CD4-positive, alpha-beta T cell treated with Interleukin-6 for 4 hours (primary cell): ENCODE results near the gene MAGI2.

Experiments used
- DNase-seq: peaks from one replicate; pipeline ENCODE4 v3.0.0-alpha.2; 2020; ENCODE audit warnings: mixed read lengths

Gene MAGI2

DNA sequence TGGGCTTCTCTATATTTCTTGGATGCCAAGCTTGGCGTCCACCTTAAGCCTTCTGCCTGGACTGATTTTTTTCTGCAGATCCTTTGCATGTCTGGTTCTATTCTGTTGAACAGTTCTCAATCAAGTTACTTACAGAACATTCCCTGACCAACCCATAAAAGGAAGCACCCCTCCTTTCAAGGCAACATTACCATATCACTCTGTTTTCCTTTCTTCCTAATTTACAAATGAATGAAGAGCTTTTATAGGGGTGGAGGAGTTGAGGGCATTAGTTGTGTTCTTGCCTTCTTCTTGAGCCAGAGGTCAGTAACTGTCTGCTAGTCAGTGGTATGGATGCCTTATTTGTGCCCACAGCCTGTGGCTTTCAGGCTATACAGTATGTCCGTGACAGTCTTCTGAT lies 1293.9 kb downstream of the MAGI2 start:
- DNase-seq, result no peak

DNA sequence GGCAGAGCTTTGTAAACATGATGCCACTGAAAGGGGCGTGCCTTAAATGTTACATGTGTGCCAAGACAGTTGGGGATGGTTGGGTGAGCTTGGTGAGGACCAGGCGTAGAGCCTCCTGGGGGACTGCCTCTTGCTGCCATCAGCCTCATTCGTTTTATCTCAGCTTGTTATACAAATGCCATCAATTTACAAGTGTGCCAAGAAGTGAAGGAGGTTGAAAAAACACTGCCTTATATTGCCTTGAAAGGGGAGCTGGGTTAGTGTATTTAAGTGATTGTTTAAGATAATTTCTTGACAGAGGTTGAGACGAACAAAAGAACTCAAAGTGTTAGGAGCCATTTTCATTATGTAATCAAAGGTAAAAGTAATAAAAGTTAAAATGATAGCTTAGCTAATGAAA lies 1300.2 kb downstream of the MAGI2 start:
- no peak for DNase-seq

- DNase-seq, result no peak
Observed at GRCh38 chr7:78151229-78151628, 1302.2 kb downstream of the MAGI2 start.

- no peak for DNase-seq
Observed at GRCh38 chr7:78149787-78150186, 1303.7 kb downstream of the MAGI2 start.

- DNase-seq, result no peak
Observed at GRCh38 chr7:78148166-78148894, 1305.1 kb downstream of the MAGI2 start.

DNA sequence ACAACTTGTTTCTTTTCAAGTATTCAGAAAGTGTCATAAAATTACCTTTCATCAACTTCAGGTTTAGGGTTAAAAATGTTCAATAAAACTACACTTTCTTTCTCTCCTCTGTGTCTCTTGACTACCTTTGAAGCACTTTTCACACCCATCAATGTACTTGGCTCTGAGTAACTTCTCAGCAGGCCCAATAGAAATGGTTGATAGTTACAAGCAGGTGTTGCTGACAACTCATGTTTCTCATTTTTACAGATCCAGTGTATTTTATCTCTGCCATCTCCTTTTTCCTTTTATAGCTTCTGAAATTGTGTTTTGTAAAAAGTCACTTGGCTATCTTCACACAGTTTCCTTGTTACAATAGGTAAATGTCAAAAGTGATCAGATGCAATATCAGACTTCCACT lies 1306.9 kb downstream of the MAGI2 start:
- DNase-seq, result no peak

GRCh38 chr7:78143661-78144060 lies 1309.8 kb downstream of the MAGI2 start:
- no peak for DNase-seq

DNA sequence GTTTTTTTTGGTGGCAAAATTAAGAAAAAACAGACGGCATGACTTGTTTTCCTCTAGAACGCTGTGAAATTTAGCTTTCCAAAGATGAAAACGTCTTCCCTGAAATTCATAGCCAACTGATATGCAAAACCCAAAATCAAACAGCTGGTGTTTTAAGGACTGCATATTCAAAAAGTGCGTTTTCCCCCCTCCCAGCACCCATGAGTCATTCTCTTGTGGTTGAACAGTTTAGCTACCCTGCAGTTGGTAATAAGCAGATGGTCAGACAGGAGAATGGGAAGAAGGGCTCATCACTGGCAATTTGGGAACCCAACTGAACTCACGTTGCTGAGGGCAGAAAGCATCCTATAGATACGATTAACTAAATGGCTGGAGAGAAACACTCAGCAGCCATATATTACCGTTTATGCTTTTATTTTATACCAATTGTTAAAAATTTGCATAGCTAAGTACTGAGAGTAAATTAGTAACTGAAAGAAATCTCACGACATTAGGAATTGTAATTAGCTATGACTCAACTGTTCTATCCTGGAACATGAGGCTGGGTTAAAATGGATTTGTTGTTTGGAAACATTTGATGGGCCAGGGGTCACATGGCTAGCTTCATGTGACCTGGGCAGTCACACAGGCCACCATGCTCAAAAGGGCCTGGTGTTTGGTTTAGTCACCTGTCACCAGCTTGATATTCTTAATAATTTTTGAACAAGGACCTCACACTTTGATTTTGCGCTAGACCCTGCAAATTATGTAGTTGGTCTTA lies 1311.8 kb downstream of the MAGI2 start:
- no peak for DNase-seq

DNA sequence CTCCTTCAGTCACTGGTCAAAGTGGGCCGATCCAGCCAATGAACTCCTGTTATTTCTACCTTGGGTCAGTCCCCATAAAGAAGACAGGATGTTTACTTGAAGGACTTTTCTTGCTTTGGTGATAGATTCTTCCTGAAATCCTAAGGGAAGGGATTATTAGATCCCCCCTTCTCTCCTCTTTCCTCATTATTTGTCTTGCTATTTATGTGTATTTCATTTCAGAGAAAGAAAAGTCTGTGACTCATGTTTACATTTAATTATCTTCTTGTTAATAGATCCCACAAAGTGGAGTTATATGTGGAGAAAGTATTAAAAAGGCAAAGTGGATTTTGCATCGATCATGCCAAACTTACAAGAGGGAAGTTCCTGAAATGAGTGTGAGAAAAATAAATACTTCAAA lies 1313.4 kb downstream of the MAGI2 start:
- no peak for DNase-seq

DNA sequence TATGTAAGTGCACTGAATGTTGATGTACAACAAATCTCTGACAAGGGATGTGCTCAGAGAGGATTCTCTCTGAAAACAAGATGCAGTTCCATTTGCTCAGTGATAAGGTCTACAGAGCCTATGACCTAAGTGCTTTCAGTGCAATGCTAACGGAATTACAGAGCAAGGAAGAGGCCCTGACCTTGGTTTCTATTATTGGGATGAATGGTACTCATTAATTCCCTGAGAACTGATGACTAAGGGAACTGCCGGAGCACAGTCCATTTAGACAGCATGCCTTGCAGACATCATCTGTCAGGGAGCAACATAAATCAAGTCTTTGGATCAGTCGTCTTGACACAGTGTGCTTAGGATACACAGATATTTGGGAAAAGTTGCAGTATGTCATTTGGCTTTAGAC lies 1314.1 kb downstream of the MAGI2 start:
- no peak for DNase-seq

- no peak for DNase-seq
Observed at GRCh38 chr7:78134774-78135173, 1318.7 kb downstream of the MAGI2 start.

DNA sequence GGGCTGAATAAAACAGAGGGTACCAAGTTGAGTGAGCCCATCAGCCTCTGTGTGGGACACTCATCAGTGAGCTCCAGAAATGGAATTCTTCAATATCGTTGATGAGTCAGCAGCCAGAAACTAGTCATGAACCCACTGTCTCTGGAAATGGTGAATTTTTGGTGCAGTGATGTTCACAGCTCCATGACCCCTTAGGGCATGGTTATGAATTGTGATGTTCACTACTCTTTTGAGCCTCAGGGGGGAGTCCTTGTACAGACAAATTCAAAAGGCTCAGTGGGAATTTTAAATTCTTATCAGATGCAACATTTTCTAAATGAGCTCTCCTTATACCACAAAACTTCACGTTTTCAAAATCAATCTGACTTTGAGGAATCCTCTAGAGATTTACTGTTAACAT lies 1319.2 kb downstream of the MAGI2 start:
- no peak for DNase-seq

GRCh38 chr7:78130446-78131215 lies 1322.8 kb downstream of the MAGI2 start:
- no peak for DNase-seq

DNA sequence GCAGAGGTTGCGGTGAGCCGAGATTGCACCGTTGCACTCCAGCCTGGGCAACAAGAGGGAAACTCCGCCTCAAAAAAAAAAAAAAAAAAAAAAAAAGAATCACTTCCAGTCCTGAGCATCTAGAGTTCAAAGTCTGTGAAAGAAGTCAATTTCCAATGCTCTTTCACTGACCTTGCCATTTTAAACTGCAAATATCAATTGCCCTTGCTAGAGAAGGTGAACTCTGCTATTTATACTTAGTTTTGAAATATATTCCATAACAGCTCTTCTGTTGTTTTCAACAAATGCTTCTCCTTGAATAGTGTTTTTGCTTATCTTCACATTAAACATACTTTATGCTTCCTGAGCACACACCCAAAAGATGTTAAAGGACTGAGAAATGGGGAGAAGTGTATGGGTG lies 1323.6 kb downstream of the MAGI2 start:
- DNase-seq, result no peak

GRCh38 chr7:78127009-78127408 lies 1326.5 kb downstream of the MAGI2 start:
- DNase-seq, result no peak

GRCh38 chr7:78125884-78126283 lies 1327.6 kb downstream of the MAGI2 start:
- no peak for DNase-seq

DNA sequence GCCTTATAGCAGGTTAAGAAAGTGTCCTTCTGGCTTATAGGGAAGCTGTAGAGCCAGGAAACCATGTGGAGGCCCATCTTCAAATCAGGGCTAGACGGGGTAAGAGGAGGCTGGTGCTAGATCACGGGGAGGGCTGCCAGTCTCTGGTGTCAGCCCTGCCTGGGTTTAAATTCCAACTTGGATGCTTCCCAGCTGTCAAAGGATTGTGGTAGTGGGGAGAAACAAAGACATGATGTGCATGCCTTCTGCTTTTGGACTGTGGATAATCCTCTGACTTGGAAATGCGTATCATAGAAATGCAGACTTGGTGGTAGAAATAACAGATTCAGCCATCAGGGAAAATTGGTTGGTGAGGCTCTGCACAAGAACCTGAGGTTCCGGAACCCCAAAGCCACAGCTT lies 1329.3 kb downstream of the MAGI2 start:
- no peak for DNase-seq

- DNase-seq, result no peak
Observed at GRCh38 chr7:78121888-78122287, 1331.6 kb downstream of the MAGI2 start.

GRCh38 chr7:78118470-78118869 lies 1335.0 kb downstream of the MAGI2 start:
- DNase-seq, result no peak

- DNase-seq, result no peak
Observed at GRCh38 chr7:78115876-78116275, 1337.6 kb downstream of the MAGI2 start.

DNA sequence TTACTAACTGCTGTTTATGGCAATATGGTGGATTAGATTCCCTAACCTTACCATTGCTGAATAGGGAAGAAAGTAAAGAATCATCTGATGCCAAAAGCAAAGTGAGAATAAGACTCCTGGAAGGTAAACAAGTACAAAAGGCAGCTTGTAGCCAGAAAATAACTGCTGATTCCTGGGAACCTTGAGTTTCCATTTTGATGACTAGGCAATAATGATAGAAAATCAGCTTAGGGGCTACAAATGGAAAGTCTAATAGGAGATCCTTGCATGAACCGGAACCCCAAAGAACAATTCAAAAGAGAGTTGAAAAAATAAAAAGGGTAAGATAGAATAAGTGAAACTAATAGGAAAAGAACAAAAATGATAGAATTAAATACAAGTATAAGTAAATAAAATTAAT lies 1338.5 kb downstream of the MAGI2 start:
- DNase-seq, result no peak

- DNase-seq, result no peak
Observed at GRCh38 chr7:78112488-78112887, 1341.0 kb downstream of the MAGI2 start.

- DNase-seq, result no peak
Observed at GRCh38 chr7:78111386-78111785, 1342.1 kb downstream of the MAGI2 start.

- no peak for DNase-seq
Observed at GRCh38 chr7:78103475-78103874, 1350.0 kb downstream of the MAGI2 start.
